GM12891 (cell line): Measurements from ENCODE around the gene RNU6-7.

Experiments
- POLR2A ChIP-seq: IDR thresholded peaks from 2 replicates; pipeline ENCODE4 v1.6.1; 2011; ENCODE audit warnings: low read depth, low read length, control low read depth
- POLR2AphosphoS5 ChIP-seq: IDR thresholded peaks from 2 replicates; pipeline ENCODE4 v1.6.1; 2011; ENCODE audit warnings: low read depth, low read length, control low read depth
- POU2F2 ChIP-seq: IDR thresholded peaks from 2 replicates; pipeline ENCODE4 v1.6.1; 2011; ENCODE audit warnings: low read depth, mild to moderate bottlenecking, control low read depth, low read length, moderate library complexity
- TAF1 ChIP-seq: IDR thresholded peaks from 2 replicates; pipeline ENCODE4 v1.6.1; 2011; ENCODE audit warnings: low read depth, low read length, control low read depth

DNA sequence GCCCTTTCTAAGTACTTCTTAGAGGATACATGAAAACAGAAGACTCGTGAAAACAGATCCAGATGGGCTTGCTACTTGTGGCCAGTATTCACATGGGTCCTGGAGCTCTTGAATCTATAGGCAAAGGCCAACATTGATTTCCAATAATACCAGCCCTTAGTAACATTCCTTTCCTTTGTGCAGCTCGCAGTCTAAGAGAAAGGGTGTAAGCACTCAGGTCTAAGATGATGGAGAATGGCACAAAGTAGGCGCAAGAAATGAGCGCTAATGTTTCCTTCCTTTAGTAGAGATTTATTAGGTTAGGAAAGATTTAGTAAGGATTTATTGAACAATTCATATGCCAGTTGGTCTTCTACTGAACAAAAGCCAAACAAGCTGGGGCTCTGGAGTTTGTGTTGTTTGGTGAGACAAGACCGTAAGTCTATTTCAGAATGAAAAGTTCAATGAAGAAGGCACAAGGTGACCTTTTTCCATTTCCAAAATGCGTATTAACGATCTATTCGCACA lies 699 bp downstream of the RNU6-7 start:
- TF ChIP-seq POLR2A (no peak), POLR2AphosphoS5 (no peak), TAF1 (no peak), POU2F2 (no peak)
